B cell (primary cell): ENCODE results near the gene ZNF557.

Source experiments
- EZH2 ChIP-seq: IDR thresholded peaks from 2 replicates; pipeline ENCODE4 v1.6.1; 2012; ENCODE audit warnings: borderline replicate concordance, low read depth, mild to moderate bottlenecking, moderate library complexity, low read length; ENCODE audit not compliant: insufficient read depth, poor library complexity, severe bottlenecking
- TF ChIP-seq, protein P1 (sequence below): fragments of 200-600 bp; IDR thresholded peaks from one replicate; pipeline ENCODE4 v1.8.0; 2022; ENCODE audit warnings: antibody characterized with exemption, mild to moderate bottlenecking

GRCh38 chr19:7063764-7064418, 5.6 kb upstream of the ZNF557 start:
- TF ChIP-seq, protein P1, sequence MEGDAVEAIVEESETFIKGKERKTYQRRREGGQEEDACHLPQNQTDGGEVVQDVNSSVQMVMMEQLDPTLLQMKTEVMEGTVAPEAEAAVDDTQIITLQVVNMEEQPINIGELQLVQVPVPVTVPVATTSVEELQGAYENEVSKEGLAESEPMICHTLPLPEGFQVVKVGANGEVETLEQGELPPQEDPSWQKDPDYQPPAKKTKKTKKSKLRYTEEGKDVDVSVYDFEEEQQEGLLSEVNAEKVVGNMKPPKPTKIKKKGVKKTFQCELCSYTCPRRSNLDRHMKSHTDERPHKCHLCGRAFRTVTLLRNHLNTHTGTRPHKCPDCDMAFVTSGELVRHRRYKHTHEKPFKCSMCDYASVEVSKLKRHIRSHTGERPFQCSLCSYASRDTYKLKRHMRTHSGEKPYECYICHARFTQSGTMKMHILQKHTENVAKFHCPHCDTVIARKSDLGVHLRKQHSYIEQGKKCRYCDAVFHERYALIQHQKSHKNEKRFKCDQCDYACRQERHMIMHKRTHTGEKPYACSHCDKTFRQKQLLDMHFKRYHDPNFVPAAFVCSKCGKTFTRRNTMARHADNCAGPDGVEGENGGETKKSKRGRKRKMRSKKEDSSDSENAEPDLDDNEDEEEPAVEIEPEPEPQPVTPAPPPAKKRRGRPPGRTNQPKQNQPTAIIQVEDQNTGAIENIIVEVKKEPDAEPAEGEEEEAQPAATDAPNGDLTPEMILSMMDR = no peak
- no peak for TF ChIP-seq EZH2
